H54 (cell line): ENCODE results near the gene DUOX2.

ENCODE experiments used
- DNase-seq: peaks from one replicate; pipeline ENCODE4 v3.0.0; 2011; ENCODE audit warnings: low spot score, mixed read lengths; ENCODE audit not compliant: insufficient read length
- FAIRE-seq: peaks from 3 replicates; lab custom pipeline; 2011; peaks lifted over from hg19 to GRCh38; lab: Jason Lieb, UNC
- POLR2A ChIP-seq: IDR thresholded peaks from 2 replicates; pipeline ENCODE4 v1.6.1; 2011; ENCODE audit warnings: low read depth, mild to moderate bottlenecking, low read length

The DUOX2 gene

DNA sequence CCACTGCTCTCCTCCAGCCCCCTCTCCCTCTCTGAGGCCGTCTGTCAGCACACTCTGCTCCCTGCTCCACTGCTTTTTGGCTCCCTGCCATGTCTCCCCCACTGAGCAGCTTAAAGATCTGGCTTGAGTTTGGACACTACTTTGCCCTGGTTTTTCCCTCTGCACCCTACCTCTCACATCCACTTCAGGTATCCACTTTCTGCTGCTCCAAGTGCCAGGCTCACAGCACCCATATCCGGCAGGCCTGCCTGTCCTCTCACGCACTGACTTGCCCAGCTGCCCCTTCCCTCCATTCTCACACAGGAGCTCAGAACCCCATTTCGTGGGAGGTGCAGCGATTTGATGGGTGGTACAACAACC, 19.6 kb upstream of the DUOX2 start:
- no peak for FAIRE-seq
- no peak for TF ChIP-seq POLR2A
- no peak for DNase-seq

- no peak for DNase-seq
- TF ChIP-seq POLR2A: no peak
- FAIRE-seq: no peak
Observed at GRCh38 chr15:45132844-45133560, 19.0 kb upstream of the DUOX2 start.

GRCh38 chr15:45131510-45131909, 17.5 kb upstream of the DUOX2 start:
- FAIRE-seq: no peak
- DNase-seq: no peak
- no peak for TF ChIP-seq POLR2A

DNA sequence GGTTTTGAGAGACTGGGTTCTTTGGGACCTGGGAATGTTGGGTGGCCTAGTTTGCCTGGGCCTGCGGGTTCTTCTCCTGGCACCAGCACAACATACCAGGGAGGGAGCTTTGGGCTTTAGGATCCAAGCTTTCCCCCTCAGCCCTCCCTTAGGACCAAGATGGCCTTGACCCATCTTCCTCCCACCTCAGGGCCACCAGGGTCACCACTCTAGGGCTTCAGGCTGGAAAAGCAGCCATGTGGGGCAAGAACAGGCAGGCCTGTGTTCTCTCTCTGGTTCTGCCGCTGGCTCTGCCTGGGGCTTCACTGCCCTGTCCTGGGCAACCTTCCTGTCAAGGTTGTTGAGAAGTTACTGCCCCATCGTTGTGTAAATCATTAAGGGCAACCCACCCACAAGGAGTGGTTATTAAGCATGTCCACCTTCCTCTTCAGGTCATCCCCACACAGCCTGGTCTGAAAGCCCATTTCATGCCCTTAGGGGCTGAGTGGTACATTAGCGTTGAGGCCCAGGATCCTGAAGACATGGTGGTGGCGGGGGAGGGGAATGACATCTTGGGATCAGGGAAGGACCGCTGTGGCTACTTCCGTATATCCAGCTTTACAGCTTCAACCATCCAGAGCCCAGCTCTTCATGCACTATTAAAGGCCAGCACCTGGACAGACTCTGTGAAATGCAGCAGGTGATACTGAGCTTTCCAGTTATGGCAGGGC, 16.5 kb upstream of the DUOX2 start:
- FAIRE-seq (no peak), DNase-seq (no peak)
- TF ChIP-seq POLR2A: no peak

DNA sequence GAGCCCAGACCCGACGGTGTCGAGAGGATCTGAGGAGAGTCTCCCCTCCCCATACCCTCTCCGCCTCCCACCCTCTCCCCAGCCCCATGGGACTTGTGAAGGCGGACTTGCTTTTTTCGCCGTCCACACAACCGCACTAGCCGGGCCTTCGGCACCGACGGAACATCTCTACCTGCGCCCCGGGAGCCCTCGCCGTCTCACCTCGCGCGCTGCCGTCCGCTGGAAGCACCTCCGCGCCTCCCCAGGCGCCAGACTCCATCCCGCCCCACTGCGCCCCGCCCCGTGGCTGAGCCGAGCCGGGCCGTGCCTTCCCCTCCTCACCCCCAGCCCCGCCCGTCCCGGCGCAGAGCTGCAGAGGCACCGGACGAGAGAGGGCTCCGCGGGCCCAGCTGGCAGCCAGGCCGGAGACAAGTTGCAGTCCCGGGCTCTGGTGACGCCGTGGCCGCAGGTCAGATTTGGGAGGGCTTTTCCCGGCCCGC, 15.7 kb upstream of the DUOX2 start, which contains the start of the genes DUOX1 and DUOXA1:
DUOX1 (plus strand) TSS at position 344 of the 479 bp plus-strand sequence. CDS start 1,973 bp downstream, outside the sequence.
DUOXA1 (minus strand) TSS at position 229 of the 479 bp plus-strand sequence. CDS start 6,865 bp downstream, outside the sequence.
- FAIRE-seq (no peak), DNase-seq (no peak)
- TF ChIP-seq POLR2A: no peak

DNA sequence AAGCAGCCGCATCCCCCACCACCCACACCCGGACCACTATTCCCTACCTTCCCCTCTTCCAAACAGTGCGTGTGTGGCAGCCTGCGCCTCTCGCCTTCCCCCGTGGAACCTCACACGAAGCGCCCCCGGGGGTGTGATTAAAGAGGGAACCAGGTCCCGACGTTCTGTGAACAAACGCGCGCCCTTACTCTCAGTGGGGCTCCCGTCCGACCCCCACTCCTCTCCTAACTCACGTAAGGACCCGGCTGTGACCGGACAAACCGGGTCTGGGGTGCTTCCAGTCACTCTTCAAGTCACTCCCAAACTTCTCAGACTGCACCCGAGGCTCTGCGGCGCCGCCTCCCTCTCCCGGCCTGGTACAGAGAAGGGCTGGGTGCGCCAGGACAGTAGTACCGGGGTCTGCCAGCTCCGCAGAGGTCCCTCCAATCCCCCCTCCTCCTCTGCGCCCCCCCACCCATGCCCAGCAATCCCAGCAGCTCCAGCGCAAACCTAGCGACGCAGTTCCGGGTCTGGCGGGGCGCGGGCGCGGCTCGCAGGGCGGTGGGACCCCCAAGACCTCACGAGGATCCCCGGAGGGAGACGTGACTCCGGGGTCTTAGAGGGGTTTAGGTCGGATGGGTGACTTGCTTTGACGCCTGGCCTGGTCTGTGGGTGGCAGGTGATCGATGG, 15.1 kb upstream of the DUOX2 start:
- FAIRE-seq (no peak), DNase-seq (no peak)
- no peak for TF ChIP-seq POLR2A

DNA sequence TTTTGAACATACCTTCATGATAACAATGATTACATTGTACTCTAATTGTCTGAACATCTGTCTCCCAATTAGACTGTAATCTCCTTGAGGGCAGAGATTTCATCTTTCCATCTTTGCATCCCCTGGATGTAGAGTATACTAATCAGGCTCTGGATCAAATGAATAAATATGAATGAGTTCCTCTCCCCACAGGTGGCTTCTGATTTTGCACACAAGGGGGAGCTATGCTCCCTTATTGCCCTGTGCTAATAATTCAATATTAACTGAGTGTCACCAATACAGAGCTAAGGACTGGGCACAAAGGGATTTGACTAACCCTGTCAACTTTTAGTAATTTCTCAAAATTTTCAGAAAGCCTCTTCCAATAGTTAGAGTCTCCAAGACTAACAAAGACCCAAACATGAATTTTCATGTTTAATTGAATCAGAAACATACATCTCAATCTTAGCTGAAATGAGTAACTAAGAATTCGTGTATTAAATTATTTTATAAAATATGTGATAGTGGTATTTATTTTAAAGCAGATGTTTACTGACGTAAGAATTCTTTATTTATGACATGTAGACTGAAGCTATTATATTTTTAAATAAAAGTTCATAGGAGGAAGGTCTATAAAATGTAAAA, 12.7 kb upstream of the DUOX2 start:
- peak; percentile 57 for FAIRE-seq
- no peak for DNase-seq
- no peak for TF ChIP-seq POLR2A

DNA sequence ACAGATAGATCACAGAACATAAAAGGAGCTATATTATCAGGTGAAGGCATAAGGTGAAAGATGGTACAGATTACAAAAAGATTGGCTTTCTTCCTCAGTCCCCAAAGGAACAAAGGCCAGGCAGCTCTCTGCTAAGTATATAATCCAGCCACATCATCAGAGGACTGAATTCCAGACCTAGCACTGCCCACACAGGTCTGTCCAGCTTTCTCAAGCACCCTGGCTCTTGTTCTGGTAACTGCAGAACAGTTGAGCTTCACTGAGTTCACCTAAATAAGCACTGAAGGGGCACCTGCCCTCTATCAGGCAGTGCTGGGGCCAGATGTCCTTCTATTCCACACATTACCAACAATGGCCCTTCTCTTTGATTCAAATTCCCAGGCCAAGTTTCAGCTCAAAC, 9.4 kb upstream of the DUOX2 start:
- no peak for DNase-seq
- no peak for FAIRE-seq
- no peak for TF ChIP-seq POLR2A

GRCh38 chr15:45122719-45123118, 8.7 kb upstream of the DUOX2 start:
- DNase-seq (no peak), FAIRE-seq (no peak)
- TF ChIP-seq POLR2A: no peak

- no peak for TF ChIP-seq POLR2A
- FAIRE-seq (peak; percentile 93), DNase-seq (peak; percentile 92)
Observed at GRCh38 chr15:45121706-45122417, 7.9 kb upstream of the DUOX2 start.

- FAIRE-seq: no peak
- DNase-seq: no peak
- no peak for TF ChIP-seq POLR2A
Observed at GRCh38 chr15:45121020-45121419, 7.0 kb upstream of the DUOX2 start.

DNA sequence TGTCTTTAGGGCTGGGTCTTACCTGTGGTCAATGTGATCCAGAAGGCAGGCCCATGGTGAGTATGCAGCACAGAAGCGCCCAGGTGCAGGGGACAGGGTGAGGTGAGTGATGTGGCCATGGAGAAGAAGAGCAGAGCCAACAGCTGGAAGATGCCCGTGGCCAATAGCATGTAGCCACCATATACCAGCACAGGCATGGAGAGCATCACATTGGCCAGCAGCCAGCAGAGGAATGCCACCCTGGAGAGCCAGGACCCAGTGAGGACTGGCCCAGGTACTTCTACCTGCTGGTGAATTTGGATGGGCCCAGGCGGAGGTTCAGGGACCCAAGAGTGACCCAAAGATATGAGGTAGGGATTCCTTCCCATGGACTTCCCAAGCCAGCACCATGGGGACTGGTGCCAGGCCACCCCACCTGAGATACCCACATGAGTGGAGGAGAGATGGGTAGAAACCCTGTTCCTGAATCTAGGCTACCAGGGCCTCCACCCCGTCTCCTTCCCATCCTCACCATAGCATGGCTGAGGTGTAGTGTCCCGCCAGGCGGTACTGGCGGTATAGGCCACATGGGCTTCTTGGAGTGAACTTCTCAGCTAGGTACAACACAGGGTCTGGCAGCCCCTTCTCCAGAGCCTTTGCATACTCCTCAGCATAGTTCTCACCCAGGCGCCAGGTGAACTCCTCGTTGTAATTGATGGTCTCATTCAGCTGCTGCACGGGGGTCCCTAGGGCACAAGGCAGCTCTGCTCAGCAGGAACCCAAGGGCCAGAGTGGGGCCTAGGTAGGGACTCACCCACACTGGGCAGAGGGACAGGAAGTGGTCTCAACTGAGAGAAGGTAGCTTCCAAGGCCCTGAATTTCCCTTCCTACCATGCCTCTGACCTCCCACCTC, 6.4 kb upstream of the DUOX2 start:
- TF ChIP-seq POLR2A: no peak
- DNase-seq (no peak), FAIRE-seq (no peak)
